ENCODE data around the gene MYH10.

Gene MYH10

GRCh38 chr17:8470447-8471047, 160.0 kb downstream of the MYH10 start:
- DNase-seq = no peak

- DNase-seq = no peak
Observed at GRCh38 chr17:8469964-8470363, 160.6 kb downstream of the MYH10 start.

GRCh38 chr17:8468980-8469379, 161.5 kb downstream of the MYH10 start:
- DNase-seq = no peak

- DNase-seq = no peak
Observed at GRCh38 chr17:8468127-8468526, 162.4 kb downstream of the MYH10 start.

GRCh38 chr17:8467527-8467926, 163.0 kb downstream of the MYH10 start:
- no peak for DNase-seq

- DNase-seq = no peak
Observed at GRCh38 chr17:8466873-8467272, 163.7 kb downstream of the MYH10 start.

- DNase-seq = peak in 1 of 3 donors; percentile 7
Observed at GRCh38 chr17:8466456-8466855, 164.1 kb downstream of the MYH10 start.

- no peak for DNase-seq
Observed at GRCh38 chr17:8465759-8466158, 164.8 kb downstream of the MYH10 start.

GRCh38 chr17:8465356-8465755, 165.2 kb downstream of the MYH10 start:
- DNase-seq = no peak

- no peak for DNase-seq
Observed at GRCh38 chr17:8464941-8465340, 165.6 kb downstream of the MYH10 start.

- peak; percentile 46 to 68 (median 65) for DNase-seq
Observed at GRCh38 chr17:8463099-8463498, 167.4 kb downstream of the MYH10 start.

GRCh38 chr17:8462564-8462963, 168.0 kb downstream of the MYH10 start:
- DNase-seq = no peak

GRCh38 chr17:8459831-8460230, 170.7 kb downstream of the MYH10 start:
- no peak for DNase-seq

GRCh38 chr17:8459107-8459506, 171.4 kb downstream of the MYH10 start:
- no peak for DNase-seq

GRCh38 chr17:8458128-8458527, 172.4 kb downstream of the MYH10 start:
- DNase-seq = no peak

- DNase-seq = no peak
Observed at GRCh38 chr17:8455665-8456209, 174.8 kb downstream of the MYH10 start.

- DNase-seq = no peak
Observed at GRCh38 chr17:8453326-8453725, 177.2 kb downstream of the MYH10 start.

GRCh38 chr17:8451933-8452614, 178.5 kb downstream of the MYH10 start:
- DNase-seq = no peak

- no peak for DNase-seq
Observed at GRCh38 chr17:8448310-8448709, 182.2 kb downstream of the MYH10 start.

- DNase-seq = no peak
Observed at GRCh38 chr17:8447799-8448198, 182.7 kb downstream of the MYH10 start.

GRCh38 chr17:8445536-8445935, 185.0 kb downstream of the MYH10 start:
- DNase-seq = no peak

GRCh38 chr17:8444494-8444893, 186.0 kb downstream of the MYH10 start:
- no peak for DNase-seq

GRCh38 chr17:8443756-8444155, 186.8 kb downstream of the MYH10 start:
- no peak for DNase-seq

GRCh38 chr17:8442310-8442709, 188.2 kb downstream of the MYH10 start:
- no peak for DNase-seq

- peak in 2 of 3 donors; percentile 15 to 25 for DNase-seq
Observed at GRCh38 chr17:8441690-8442089, 188.8 kb downstream of the MYH10 start.

All from suppressor macrophage treated with lipopolysaccharide for 1 hour (primary cell).